Breast epithelium (tissue), 4 donors: ENCODE measurements around the gene PIP5KL1. TPM values are rescaled to one million over a fixed set of nuclear protein-coding genes. Genes with fewer than 3 reads are reported as not detected.

Experiments used
- DNase-seq, 2 donors: peaks; one replicate each; pipeline ENCODE4 v3.0.0-alpha.2; 2019; ENCODE audit warnings: low spot score in 2 of 2
- H3K27ac ChIP-seq, 2 donors: fragments of 200-600 bp; sonication (generic) in 1 of 2; one replicate each; pipeline ENCODE4 v1.5.1; 2016 to 2019; ENCODE audit warnings: mild to moderate bottlenecking in 1 of 2
- H3K27me3 ChIP-seq, 2 donors: fragments of 200-600 bp; sonication (generic) in 1 of 2; one replicate each; pipeline versions ENCODE4 v1.5.1 to v1.6.0; 2017 to 2019; ENCODE audit warnings: control low read depth in 1 of 2, mild to moderate bottlenecking in 1 of 2
- H3K36me3 ChIP-seq: fragments of 200-600 bp; one replicate; pipeline ENCODE4 v1.5.1; 2019
- H3K4me1 ChIP-seq, 2 donors: fragments of 200-600 bp; sonication (generic); one replicate each; pipeline ENCODE4 v1.5.1; 2016 to 2019; ENCODE audit warnings: control low read depth in 1 of 2
- H3K4me3 ChIP-seq, 3 donors: fragments of 200-600 bp; sonication (generic); 1 replicate in 2 of 3; 2 replicates in 1 of 3; pipeline ENCODE4 v1.5.1; 2016 to 2019; ENCODE audit warnings: mild to moderate bottlenecking in 3 of 3, moderate library complexity in 2 of 3
- H3K9me3 ChIP-seq, 2 donors: fragments of 200-600 bp; sonication (generic) in 1 of 2; one replicate each; pipeline ENCODE4 v1.5.1; 2016 to 2019; ENCODE audit warnings: control low read depth in 1 of 2
- POLR2A ChIP-seq: fragments of 450-650 bp; IDR thresholded peaks from one replicate; pipeline ENCODE4 v1.6.1; 2016; ENCODE audit warnings: antibody characterized with exemption, mild to moderate bottlenecking, moderate library complexity
- POLR2AphosphoS5 ChIP-seq, 3 donors: sonication (generic); formaldehyde crosslinking; IDR thresholded peaks; one replicate each; pipeline ENCODE4 v1.6.1; 2017; ENCODE audit warnings: antibody characterized with exemption in 3 of 3
- intact Hi-C: fragments of 100-400 bp; cut with DNase I; formaldehyde crosslinking; loops from one replicate; pipeline ENCODE4 v1.15.1; 2023; ENCODE audit warnings: low total_unique reads
- total RNA-seq, 3 donors: library from RNA; depleted of rRNA; stranded (reverse); fragments of >200 nt; gene quantifications; one replicate each; pipeline ENCODE4 v1.1.0, GENCODE V29; 2016
- TF ChIP-seq, protein P1 (sequence below), 3 donors: fragments of 450-650 bp; IDR thresholded peaks; one replicate each; pipeline ENCODE4 v1.5.1; 2016 to 2017; ENCODE audit warnings: antibody characterized with exemption in 3 of 3, mild to moderate bottlenecking in 3 of 3, moderate library complexity in 3 of 3

The PIP5KL1 gene
- total RNA-seq, 3 donors from 2014 or later, result 2.2 to 10.1 (median 5.2) TPM

DNA sequence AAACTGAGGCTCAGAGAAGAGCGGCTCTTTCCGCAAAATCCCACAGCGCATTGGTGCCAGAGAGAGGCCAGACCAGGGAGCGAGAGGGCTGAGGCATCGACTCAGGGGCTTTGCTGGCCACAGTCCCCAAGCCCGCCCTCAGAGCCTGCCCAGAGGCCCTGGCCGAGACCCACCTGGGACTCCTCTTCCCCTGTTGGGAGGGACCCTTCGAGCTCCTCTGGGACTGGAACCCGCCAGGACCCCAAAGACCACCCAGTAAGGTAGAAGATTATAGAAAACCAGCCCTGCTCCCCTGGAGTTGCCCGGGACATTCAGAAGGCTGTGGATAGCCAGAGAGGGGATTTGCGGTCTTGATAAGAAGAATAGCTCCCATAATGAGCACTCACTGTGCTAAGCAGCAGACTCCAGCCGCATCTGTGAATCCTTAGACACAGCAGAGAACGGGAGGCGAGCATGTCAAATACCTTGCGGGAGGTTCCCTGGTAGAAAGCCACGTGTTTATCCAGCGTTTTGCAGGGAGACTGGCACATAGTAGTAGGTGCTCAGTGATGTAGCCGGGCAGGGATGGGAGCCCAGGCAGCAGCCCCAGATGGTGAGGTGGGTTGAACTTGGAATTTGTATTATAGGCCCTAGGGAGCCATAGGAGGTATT lies 52.5 kb downstream of the PIP5KL1 start:
- intact Hi-C loops, result loop anchor here (10.0 kb wide), 1 partner anchor 93 kb away; the partner anchor contains the start of gene CDK9
- H3K4me1 ChIP-seq, result peaks cover 9 to 24% of the 10 kb centered on the region in 2 donors

DNA sequence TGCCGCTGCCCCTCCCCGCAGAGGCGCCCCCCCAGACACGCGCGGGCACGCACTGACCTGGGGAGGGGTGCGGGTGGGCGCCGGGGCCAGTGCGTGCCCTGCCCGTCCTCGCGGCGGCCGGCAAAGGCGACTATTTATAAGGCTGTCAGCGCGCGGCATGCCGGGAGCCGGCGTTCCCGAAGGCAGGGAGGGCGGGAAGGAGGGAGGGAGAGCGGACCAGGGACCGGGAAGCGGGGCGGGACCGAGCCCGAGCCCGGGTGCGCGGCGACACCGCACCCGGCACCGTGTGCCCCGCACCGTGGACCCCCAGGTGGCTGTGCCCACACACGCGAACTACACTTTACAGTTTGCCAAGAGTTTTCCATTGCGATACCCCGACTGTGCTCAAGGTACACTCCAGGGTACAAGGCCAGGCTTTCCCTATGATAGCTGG lies 53.0 kb downstream of the PIP5KL1 start, which contains the start of gene AK1:
Gene AK1 (minus strand): TSS at position 110 of the 433 bp plus-strand sequence. CDS start 3,058 bp downstream, outside the sequence.
- intact Hi-C loops, result loop anchor here (10.0 kb wide), 1 partner anchor 93 kb away; the partner anchor contains the start of gene CDK9
- Histone ChIP-seq H3K4me3 (peak within 1 kb of the TSS; percentile 54 to 93 (median 70)), H3K9me3 (no peaks in the 10 kb centered on the region), H3K36me3 (no peaks in the 10 kb centered on the region), H3K27me3 (no peaks in the 10 kb centered on the region), H3K4me1 (peaks cover 9 to 24% of the 10 kb centered on the region in 2 donors), H3K27ac (peak within 1 kb of the TSS; percentile 71 to 87)
- TF ChIP-seq, protein P1, sequence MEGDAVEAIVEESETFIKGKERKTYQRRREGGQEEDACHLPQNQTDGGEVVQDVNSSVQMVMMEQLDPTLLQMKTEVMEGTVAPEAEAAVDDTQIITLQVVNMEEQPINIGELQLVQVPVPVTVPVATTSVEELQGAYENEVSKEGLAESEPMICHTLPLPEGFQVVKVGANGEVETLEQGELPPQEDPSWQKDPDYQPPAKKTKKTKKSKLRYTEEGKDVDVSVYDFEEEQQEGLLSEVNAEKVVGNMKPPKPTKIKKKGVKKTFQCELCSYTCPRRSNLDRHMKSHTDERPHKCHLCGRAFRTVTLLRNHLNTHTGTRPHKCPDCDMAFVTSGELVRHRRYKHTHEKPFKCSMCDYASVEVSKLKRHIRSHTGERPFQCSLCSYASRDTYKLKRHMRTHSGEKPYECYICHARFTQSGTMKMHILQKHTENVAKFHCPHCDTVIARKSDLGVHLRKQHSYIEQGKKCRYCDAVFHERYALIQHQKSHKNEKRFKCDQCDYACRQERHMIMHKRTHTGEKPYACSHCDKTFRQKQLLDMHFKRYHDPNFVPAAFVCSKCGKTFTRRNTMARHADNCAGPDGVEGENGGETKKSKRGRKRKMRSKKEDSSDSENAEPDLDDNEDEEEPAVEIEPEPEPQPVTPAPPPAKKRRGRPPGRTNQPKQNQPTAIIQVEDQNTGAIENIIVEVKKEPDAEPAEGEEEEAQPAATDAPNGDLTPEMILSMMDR (IDR thresholded peaks at IDR 0.05), result no peak
- TF ChIP-seq POLR2AphosphoS5 (IDR thresholded peaks at IDR 0.05), result peak in 1 of 3 donors; percentile 13
- DNase-seq, result peak; percentile 64 to 82

More for the DNA sequence above, 52.5 kb downstream of the PIP5KL1 start:
- H3K27me3 ChIP-seq, result no peaks in the 10 kb centered on the region
- peak overlapping the region; percentile 71 to 87 for H3K27ac ChIP-seq
- peak overlapping the region; percentile 54 to 93 (median 70) for H3K4me3 ChIP-seq
- TF ChIP-seq POLR2A, result no peak
- DNase-seq, result no peak
- no peaks in the 10 kb centered on the region for H3K36me3 ChIP-seq
- no peaks in the 10 kb centered on the region for H3K9me3 ChIP-seq

DNA sequence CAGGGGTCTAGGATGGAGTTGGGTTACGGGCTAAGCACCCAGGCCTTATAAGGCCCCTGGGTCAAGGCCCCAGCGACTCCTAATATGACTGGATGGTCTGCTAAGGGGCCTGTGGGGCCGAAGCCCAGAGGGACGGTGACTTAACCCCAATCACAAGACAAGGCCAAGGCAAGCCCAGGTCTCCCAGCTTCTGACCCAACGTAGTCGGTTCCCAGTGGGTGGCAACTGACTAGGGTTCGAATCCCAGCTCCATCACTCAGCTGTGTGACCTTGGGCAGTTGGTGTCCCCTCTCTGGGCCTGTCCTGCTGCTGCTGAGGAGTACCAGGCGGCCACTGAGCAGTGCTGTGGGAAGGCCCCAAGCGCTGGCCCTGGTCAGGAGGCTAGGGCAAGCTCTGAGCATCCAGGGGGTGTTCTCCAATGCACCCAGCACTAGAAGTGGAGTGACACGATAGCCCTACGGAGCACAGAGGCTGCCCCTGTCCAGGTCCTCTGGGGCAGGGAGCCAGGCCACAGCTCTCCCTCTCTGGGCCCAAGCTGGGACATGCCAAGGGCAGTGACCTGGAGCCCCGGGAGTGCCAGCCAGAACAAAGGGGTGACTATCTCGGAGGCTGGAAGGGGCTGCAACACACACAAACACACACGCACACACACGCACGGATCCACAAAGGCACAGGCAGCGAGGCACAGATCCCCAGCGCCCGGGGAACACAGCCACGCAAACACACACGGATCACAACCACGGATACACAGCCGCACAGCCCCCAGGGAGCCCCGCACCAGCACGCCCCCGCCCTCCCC lies 53.6 kb downstream of the PIP5KL1 start:
- H3K9me3 ChIP-seq, result no peaks in the 10 kb centered on the region
- H3K36me3 ChIP-seq, result no peaks in the 10 kb centered on the region
- H3K27me3 ChIP-seq, result no peaks in the 10 kb centered on the region
- H3K27ac ChIP-seq, result peak overlapping the region; percentile 71 to 87
- TF ChIP-seq POLR2A, result no peak
- no peak for TF ChIP-seq POLR2AphosphoS5 (IDR thresholded peaks at IDR 0.05)
- TF ChIP-seq, protein P1 (IDR thresholded peaks at IDR 0.05), result no peak
- intact Hi-C loops, result loop anchor here (10.0 kb wide), 1 partner anchor 92 kb away; the partner anchor contains the start of gene CDK9
- peaks cover 9 to 24% of the 10 kb centered on the region in 2 donors for H3K4me1 ChIP-seq
- no peak for DNase-seq
- H3K4me3 ChIP-seq, result peak overlapping the region; percentile 54 to 93 (median 70)

DNA sequence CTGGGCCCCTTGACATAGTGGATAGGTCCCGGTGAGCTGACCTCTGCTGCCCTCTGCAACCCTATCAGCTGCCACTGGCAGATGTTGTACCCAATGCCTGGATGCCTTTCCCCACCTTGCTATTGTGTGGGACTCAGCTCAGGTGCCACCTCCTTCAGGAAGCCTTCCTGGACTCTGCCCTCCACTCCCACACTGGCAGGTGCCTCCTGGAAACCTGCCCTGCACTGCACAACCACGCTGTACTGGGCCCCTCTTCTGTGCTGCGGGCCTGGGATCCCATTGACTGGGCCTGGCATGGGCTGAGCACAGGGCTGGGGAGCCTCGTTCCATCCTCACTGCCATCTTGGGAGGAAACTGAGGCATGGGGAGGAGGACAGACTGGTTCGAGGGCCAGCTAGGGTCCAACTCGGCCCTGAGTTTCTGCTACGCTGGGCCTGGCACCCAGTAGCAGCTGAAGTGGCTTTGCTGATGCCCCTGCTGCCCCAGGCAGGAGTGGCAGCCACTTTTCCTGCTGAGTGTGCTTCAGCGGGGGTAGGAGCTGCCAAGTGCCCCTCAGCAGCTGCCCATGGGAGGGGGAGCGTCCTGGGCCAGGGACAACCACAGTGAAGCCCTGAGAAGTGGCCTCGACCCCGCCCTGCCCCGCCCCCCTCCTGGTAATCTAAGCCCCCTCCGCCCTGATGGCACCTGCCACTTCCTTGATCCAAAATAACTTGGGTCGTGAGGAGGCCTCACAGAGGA lies 54.4 kb downstream of the PIP5KL1 start:
- intact Hi-C loops, result loop anchor here (10.0 kb wide), 1 partner anchor 91 kb away; the partner anchor contains the start of gene CDK9
- peaks cover 9 to 24% of the 10 kb centered on the region in 2 donors for H3K4me1 ChIP-seq
- TF ChIP-seq, protein P1 (IDR thresholded peaks at IDR 0.05), result no peak
- TF ChIP-seq POLR2AphosphoS5 (IDR thresholded peaks at IDR 0.05) (no peak), POLR2A (no peak)
- H3K27me3 ChIP-seq, result no peaks in the 10 kb centered on the region
- no peak for DNase-seq
- H3K9me3 ChIP-seq, result no peaks in the 10 kb centered on the region
- peak overlapping the region in 1 of 3 donors; percentile 93 for H3K4me3 ChIP-seq
- H3K36me3 ChIP-seq, result no peaks in the 10 kb centered on the region
- peak overlapping the region; percentile 30 to 71 for H3K27ac ChIP-seq
